ENCODE measurements around the gene TLL1.

DNA sequence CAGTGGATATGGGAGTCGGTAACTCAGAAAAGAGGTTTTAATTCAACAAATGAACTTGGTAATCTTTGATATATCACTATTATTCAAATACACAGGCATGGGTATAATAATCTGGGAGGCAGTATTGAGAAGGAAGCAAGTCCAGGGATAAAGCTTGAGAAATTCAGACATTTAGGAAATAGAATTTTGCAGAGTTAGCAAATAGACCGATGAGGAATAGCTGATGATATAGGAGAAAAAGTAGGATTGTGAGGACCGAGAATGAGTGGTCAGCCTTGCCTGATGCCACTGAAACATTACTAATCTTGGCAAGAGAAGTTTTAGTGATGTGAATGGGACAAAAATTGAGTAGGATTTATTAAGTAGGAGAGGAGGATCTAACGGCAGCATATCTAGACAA lies 71.9 kb downstream of the TLL1 start:
- TF ChIP-seq EZH2phosphoT487 (conservative IDR thresholded peaks at IDR 0.05; ENCODE audit: low read length): no peak
- no peak for TF ChIP-seq CTCF (IDR thresholded peaks at IDR 0.05; ENCODE audit: insufficient read depth, low read length, poor library complexity, severe bottlenecking)

All from SU-DHL-6 (cell line).